ENCODE results near the gene ATXN1.

The ATXN1 gene

DNA sequence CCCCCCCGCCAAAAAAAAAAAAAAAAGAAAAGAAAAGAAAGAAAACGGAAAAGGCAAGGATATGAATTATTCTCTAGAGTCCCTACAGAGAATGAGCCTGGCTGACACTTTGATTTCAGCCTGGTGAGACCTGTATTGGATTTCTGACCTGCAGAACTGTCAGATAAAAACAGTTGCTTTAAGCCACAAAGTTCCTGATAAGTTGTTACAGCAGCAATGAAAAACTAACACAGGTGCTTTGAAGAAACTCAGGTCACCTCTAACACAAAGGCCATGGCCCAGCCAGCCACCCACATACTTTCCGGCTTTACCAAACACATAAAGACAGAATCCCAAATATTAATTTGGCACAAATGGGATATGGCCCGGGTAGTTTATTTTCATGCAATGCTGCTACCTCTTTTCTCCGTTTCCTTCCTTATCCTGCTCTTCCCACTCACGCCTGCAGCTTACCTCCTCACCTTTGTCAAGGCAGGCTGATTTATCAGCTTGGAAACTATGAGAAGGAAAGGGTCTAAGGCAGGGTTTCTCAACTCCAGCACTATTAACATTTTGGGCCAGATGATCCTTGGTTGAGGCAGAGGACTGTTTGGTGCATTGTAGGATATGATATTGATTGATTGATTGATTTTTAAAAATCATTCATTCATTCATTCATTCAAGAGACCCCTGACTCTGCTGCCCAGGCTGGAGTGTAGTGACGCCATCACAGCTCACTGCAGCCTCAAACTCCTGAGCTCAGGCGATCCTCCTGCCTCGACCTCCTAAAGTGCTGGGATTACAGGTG is 88.1 kb downstream of the ATXN1 start:
- no peaks in the 10 kb centered on the region for H3K9me3 ChIP-seq (ENCODE audit: control insufficient read depth, low read length)
- TF ChIP-seq, protein P1, sequence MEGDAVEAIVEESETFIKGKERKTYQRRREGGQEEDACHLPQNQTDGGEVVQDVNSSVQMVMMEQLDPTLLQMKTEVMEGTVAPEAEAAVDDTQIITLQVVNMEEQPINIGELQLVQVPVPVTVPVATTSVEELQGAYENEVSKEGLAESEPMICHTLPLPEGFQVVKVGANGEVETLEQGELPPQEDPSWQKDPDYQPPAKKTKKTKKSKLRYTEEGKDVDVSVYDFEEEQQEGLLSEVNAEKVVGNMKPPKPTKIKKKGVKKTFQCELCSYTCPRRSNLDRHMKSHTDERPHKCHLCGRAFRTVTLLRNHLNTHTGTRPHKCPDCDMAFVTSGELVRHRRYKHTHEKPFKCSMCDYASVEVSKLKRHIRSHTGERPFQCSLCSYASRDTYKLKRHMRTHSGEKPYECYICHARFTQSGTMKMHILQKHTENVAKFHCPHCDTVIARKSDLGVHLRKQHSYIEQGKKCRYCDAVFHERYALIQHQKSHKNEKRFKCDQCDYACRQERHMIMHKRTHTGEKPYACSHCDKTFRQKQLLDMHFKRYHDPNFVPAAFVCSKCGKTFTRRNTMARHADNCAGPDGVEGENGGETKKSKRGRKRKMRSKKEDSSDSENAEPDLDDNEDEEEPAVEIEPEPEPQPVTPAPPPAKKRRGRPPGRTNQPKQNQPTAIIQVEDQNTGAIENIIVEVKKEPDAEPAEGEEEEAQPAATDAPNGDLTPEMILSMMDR (IDR thresholded peaks at IDR 0.05) = no peak
- no peak overlapping the region for H3K27ac ChIP-seq
- H3K79me2 ChIP-seq = no peaks in the 10 kb centered on the region
- H3K27me3 ChIP-seq (ENCODE audit: control insufficient read depth, insufficient read depth, low read length) = no peaks in the 10 kb centered on the region
- no peak overlapping the region for H3K4me3 ChIP-seq (ENCODE audit: low read depth, low read length)
- H3K9ac ChIP-seq = no peak overlapping the region
- H3K4me1 ChIP-seq = peaks cover 28% of the 10 kb centered on the region
- H2AFZ ChIP-seq = no peak overlapping the region
- H3K36me3 ChIP-seq (ENCODE audit: control insufficient read depth, insufficient read depth, low read length) = no peaks in the 10 kb centered on the region
- no peak overlapping the region for H3K4me2 ChIP-seq (ENCODE audit: low read length)

DNA sequence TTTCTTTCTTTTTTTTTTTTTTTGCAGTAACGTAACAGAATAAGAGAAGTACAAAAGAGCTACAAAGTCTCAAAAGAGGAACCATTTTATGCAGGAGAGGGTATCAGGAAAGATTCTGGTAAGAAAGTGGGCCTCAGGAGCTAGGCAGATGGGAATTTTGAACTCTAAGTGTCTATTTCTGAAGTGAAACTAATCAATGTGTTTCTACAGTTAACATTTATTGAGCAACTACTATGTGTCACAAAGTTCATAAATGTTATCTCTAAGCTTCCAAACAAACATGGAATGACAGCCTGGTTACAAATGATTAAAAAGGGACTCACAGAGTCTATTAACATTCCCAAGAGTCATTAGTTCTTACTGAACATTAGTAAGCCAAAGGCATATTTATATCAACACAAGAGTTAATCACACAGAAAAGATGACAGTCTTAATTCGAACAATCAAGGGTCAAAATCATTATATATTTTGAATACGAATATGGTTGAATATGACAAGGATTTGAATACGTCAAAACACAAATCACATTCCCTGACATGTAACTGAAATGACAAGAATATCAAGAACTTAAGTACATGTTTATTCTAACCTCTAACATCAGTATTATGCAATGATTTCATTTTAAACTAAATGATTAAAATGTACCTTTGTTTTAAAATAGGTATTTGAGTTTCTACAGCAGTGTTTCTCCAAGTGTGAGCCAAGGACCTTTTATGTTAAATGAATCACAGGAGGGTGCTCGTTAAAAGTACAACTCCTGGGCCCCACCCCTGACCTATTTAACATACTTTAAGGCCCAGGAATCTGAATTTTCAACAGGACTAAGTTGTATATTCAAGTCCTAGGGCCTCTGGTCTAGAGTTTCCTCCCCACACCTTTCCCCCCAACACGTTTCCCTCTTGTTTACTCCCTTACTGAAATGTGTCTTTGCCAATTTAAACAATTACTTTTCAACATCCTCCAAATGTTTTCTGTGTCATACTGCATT is 89.7 kb downstream of the ATXN1 start:
- Histone ChIP-seq H3K4me2 (ENCODE audit: low read length) (no peak overlapping the region), H3K36me3 (ENCODE audit: control insufficient read depth, insufficient read depth, low read length) (no peaks in the 10 kb centered on the region), H3K4me1 (peaks cover 18% of the 10 kb centered on the region)

DNA sequence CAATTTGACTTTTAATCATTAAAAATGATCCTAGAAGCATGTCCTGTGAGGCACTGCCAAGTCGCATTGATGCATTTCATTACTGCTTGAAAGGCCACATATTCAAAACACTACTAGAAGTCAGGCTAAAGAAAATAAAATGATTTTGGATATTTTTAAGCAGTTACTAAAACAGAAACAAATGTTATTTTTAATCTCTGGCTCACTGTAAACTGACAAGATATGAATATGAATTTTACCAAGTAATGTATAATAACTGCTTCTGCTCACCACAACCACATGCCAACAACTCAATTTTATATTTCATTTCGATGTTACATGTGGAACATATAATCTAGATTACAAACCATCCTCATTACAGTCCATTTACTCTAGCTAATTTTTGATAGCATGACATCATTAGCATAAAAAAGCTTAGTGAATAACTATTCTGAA is 90.6 kb downstream of the ATXN1 start:
- H2AFZ ChIP-seq = no peak overlapping the region
- H3K27ac ChIP-seq = no peak overlapping the region
- no peak overlapping the region for H3K4me3 ChIP-seq (ENCODE audit: low read depth, low read length)
- H3K9me3 ChIP-seq (ENCODE audit: control insufficient read depth, low read length) = no peaks in the 10 kb centered on the region
- H3K36me3 ChIP-seq (ENCODE audit: control insufficient read depth, insufficient read depth, low read length) = no peaks in the 10 kb centered on the region
- TF ChIP-seq, protein P1 (IDR thresholded peaks at IDR 0.05) = no peak
- H3K79me2 ChIP-seq = peaks cover 3% of the 10 kb centered on the region
- H3K27me3 ChIP-seq (ENCODE audit: control insufficient read depth, insufficient read depth, low read length) = no peaks in the 10 kb centered on the region
- H3K9ac ChIP-seq = no peak overlapping the region
- H3K4me2 ChIP-seq (ENCODE audit: low read length) = no peak overlapping the region
- peaks cover 15% of the 10 kb centered on the region for H3K4me1 ChIP-seq

More for the DNA sequence above, 89.7 kb downstream of the ATXN1 start:
- Histone ChIP-seq H3K79me2 (peaks cover 3% of the 10 kb centered on the region), H3K4me3 (ENCODE audit: low read depth, low read length) (no peak overlapping the region), H3K27ac (no peak overlapping the region), H2AFZ (no peak overlapping the region), H3K9me3 (ENCODE audit: control insufficient read depth, low read length) (no peaks in the 10 kb centered on the region), H3K9ac (no peak overlapping the region), H3K27me3 (ENCODE audit: control insufficient read depth, insufficient read depth, low read length) (no peaks in the 10 kb centered on the region)
- TF ChIP-seq, protein P1 (IDR thresholded peaks at IDR 0.05) = no peak

DNA sequence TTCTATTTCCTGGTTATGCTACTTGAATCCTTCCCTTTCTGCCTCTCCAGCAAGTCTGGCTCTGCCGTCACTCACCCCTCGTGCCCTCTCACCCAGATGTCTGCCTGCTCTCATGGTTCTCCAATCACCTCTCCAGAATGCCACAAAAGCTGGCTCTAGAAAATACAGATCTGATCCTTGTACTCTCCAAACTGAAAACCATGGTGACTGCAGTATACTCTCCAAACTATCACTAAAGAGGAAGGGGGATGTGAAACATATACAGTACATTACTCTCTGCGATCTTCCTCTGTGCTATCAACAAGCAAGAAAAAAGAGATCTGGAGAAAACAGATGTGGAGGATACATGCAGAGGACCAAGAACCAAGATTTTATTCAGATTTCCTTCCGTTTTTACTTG is 91.1 kb downstream of the ATXN1 start:
- Histone ChIP-seq H3K4me1 (peaks cover 15% of the 10 kb centered on the region), H3K4me2 (ENCODE audit: low read length) (no peak overlapping the region), H3K36me3 (ENCODE audit: control insufficient read depth, insufficient read depth, low read length) (no peaks in the 10 kb centered on the region), H3K79me2 (peaks cover 3% of the 10 kb centered on the region), H3K4me3 (ENCODE audit: low read depth, low read length) (no peak overlapping the region), H3K27ac (no peak overlapping the region), H3K9ac (no peak overlapping the region), H3K9me3 (ENCODE audit: control insufficient read depth, low read length) (no peaks in the 10 kb centered on the region), H2AFZ (no peak overlapping the region), H3K27me3 (ENCODE audit: control insufficient read depth, insufficient read depth, low read length) (no peaks in the 10 kb centered on the region)
- TF ChIP-seq, protein P1 (IDR thresholded peaks at IDR 0.05) = no peak
